Adrenal gland (tissue), 5 donors: ENCODE results near the gene CEACAM1.

ENCODE experiments used
- POLR2A ChIP-seq, 2 donors: fragments of 450-650 bp; IDR thresholded peaks; one replicate each; pipeline ENCODE4 v1.6.1; 2017; ENCODE audit warnings: antibody characterized with exemption in 2 of 2, mild to moderate bottlenecking in 2 of 2, moderate library complexity in 1 of 2
- TF ChIP-seq, protein P1 (sequence below), 6 experiments: fragments of 450-650 bp in 4 of 6; fragments of 200-600 bp in 2 of 6; sonication (generic) in 1 of 6; IDR thresholded peaks; 1 replicate in 5 of 6; 2 replicates in 1 of 6; pipeline versions ENCODE4 v1.5.1 to v1.8.0; 2016 to 2021; ENCODE audit warnings: antibody characterized with exemption in 6 of 6, mild to moderate bottlenecking in 2 of 6, moderate library complexity in 1 of 6
- donor health status: DM: no; HTN: no; CAD: no.

GRCh38 chr19:42501733-42502132 is 26.5 kb downstream of the CEACAM1 start:
- TF ChIP-seq, protein P1, sequence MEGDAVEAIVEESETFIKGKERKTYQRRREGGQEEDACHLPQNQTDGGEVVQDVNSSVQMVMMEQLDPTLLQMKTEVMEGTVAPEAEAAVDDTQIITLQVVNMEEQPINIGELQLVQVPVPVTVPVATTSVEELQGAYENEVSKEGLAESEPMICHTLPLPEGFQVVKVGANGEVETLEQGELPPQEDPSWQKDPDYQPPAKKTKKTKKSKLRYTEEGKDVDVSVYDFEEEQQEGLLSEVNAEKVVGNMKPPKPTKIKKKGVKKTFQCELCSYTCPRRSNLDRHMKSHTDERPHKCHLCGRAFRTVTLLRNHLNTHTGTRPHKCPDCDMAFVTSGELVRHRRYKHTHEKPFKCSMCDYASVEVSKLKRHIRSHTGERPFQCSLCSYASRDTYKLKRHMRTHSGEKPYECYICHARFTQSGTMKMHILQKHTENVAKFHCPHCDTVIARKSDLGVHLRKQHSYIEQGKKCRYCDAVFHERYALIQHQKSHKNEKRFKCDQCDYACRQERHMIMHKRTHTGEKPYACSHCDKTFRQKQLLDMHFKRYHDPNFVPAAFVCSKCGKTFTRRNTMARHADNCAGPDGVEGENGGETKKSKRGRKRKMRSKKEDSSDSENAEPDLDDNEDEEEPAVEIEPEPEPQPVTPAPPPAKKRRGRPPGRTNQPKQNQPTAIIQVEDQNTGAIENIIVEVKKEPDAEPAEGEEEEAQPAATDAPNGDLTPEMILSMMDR (IDR thresholded peaks at IDR 0.05), result no peak
- no peak for TF ChIP-seq POLR2A (IDR thresholded peaks at IDR 0.05)
